Measurements from ENCODE around the gene TTBK2.
"Not testable (repeated sequence)": the region's sequence is repeated elsewhere in the genome, so short reads cannot be mapped to it uniquely, and the experiment has no call there.

TTBK2 gene

DNA sequence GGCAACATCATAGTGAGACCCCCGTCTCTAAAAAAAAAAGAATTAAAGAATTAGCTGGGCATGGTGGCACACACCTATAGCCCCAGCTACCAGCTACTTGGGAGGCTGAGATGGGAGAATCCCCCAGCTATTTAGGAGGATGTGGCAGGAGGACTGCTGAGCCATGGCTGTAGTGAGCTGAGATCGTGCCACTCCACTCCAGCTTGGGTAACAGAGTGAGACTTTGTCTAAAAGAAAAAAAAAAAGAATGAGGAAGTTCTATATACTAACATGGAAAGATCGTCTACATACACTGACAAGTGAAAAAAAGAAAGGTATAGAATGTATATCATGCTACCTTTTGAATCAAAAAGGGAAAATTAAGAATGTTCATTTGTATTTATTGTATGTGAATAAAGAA, 99.8 kb downstream of the TTBK2 start:
- DNase-seq: no peak

DNA sequence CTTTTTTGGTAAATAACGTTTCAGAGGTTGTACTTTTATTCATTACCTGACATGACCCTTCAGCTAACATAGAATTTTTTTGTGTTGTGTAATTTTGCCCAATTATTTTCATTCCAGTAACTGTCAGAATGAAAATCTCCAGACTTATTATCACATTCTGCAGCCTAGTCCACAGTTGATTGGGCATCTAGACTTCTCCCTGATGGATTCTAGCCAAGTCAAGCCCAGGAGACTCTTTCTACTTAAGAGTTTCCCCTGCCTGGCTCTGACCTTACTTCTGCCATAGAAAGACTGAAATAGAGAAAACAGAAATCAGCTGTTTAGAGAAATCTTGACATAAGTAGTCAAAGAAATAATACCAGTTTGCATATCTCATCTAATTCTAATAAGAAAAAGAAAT, 100.8 kb downstream of the TTBK2 start:
- DNase-seq: no peak

DNA sequence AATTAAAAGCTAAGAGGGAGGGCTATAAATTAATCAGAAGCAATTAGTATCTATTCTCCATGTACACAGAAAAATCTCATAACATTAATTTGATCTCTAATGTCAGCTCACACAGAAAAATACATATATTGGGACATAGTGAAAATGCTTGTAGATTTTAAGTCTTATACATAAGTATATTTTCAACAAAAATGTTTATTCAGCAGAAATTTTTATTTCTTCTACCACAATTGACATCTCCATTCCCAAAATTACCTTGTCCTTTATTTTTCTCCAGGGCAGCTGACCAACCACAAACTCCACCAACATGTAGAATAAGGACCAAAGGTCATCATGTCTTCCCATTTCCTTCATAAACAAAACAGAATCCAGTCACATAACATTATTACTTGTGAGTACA, 109.1 kb downstream of the TTBK2 start:
- DNase-seq: no peak

DNA sequence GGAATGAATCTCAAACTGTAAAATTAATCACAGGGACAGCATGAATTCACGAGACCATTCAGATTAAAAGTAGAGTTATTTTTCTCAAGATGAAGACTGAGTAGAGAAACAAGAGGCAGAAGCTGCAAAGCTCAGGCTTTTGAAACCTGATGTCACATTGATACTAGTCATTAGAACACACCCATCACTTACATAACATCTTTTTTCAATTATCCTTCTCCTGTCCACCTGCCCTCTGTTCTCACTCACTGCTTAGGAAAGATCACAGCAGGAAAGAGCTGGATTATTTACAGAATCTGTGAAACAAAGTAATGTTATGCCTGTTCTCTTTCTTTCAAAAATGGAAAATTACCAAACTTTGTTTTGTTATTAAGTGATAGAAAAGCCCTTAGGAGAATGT, 111.7 kb downstream of the TTBK2 start:
- no peak for DNase-seq

DNA sequence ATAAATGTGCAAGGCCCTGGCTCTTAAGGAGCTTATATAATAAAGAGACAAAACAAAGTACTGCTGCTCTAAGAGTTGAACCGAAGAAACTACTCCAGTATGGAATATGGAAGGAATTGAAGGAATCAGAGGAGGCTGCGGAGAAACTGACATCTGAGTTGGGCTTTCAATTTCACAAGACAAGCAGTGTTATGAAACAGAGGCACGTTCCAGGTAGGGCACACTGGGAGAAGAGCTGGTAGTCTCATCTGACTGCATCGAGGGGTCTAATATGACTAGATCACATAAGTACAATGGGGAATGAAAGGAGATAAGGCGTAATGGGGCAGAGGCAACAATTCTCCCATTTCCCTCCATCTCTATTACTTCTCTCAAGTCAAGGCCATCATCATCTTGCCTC, 115.3 kb downstream of the TTBK2 start:
- DNase-seq: no peak

DNA sequence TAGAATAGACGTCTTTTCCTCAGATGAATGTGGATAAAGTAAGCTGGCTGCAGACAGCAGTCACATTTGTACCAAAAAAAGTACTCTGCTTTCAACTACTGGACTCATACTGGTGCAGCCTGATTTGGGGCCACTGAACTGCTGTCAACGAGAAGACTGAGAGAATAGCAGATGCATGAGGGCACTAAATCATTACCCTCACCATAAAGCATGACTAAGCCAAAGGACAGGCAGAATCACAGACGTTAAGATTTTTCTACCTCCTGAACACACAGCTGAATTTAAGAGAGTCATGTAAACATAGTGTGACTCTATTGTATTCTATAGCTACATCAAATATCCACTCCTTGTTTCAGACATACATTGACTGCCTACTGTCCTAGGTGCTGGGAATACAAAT, 115.8 kb downstream of the TTBK2 start:
- DNase-seq: no peak

DNA sequence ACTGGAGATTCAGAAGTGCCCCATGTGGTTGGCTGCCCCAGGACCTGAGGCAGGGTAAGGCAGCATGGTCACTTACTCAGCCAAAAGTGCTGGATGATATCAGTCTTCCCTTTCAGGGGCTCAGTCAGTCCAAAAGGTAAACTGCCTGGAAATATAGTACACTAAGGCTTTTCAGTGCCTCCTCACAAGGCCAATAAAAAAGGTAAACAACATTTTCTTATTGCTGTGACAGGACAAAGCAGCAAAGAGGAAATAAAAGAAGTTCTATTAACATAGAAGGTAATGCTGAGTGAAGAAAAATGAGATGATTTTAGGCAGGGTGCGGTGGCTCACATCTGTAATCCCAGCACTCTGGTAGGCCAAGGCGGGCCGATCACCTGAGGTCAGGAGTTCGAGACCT, 117.1 kb downstream of the TTBK2 start:
- no peak for DNase-seq

DNA sequence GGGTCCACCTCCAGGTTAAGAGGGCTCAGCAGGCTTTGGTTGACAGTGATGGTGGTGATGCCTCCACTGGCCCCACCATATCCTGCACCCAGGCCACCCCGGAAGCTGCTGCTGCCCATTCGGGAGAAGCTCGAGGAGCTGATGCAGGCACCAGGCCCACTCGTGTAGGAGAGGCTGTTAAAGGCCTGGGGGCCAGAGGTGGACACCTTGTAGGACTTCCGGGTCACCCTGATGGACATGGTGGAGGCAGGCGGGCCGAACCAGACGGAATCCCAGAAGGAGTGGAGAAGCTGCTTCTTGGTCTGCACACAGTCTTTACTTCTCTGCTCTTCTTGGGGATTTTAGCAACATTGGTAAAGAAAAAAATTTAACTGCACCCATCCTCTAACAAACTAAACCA, 118.4 kb downstream of the TTBK2 start:
- DNase-seq: no peak

DNA sequence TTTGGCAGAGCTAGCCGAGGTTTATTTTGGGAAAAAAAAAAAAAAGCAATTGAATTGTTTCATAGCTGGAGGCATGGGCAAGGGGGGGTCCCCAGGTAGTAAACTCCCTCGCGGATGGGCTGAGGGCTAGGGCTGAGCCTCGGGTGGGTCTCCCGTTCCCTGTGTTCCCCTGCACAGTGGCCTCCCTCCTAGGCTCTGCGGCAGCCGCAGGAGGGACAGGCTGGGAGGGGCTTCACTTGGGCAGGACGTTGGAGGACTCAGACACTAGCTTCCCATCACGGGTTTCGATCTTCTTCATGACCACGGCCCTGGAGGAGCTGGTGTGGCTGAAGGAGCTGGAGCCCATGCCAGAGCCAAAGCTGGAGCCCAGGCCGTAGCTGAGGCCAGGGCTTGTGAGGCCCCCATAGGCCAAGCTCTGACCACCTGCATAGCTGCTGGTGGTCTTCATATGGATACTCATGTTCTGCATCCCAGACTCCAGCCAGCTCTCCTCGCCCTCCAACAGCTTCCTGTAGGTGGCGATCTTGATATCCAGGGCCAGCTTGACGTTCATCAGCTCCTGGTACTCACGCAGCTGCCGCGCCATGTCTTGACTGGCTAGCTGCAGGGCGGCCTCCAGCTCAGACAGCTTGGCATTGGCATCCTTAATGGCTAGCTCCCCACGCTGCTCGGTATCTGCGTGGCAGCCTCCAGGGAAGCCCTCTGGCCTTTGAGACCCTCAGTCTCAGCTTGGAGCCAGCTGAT, 119.7 kb downstream of the TTBK2 start:
- no peak for DNase-seq

DNA sequence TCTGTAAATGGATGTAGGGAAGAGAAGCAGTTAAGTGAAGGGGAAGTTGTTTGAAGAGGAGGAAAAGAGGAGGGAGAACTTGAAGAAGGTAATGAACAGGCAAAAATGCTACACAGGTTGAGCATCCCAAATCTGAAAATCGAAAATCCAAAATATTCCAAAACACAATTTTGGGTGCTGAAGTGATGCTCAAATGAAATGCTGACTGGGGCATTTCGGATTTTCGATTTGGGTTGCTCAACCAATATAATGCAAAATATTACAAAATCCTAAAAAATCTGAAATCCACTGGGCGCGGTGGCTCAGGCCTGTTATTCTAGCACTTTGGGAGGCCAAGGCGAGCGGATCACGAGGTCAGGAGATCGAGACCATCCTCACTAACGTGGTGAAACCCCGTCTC, 121.8 kb downstream of the TTBK2 start:
- no peak for DNase-seq

DNA sequence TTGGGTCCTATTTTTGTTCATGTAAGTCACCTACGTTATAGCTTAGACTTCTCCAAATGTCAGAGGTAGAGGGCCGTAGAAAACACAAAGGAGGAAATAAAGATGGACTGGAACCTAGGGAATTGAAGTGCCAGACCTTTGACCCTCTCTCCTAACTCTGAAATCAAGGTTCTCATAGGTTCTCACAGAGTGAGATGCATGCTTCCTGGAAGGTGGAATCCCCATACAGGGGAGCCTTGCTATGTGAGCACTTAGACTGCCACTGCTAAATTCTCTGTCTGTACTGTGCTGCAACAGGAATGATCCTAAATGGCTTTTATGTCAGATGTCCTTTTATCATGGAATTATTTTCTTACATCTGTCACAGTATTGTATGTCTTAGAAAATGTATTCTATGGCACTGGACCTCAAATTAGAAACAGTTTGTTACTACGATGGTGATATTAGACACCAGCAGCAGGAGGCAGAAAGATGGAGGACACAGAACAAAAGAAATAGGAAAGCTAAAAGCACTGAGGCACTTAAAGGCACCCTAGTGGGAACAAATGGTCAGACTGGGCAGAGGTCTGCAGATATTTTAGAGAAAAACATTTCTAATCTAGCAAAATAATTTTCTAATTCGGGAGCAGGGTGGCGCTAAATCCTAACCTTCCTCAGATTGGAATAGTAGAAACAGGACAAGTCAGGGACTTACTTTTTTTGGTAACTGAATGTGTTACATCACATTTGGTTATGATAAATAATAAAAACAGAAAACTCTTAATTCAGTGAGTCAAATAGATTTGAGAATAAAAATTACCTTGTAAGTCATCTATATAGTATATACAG, 123.4 kb downstream of the TTBK2 start:
- DNase-seq: no peak

DNA sequence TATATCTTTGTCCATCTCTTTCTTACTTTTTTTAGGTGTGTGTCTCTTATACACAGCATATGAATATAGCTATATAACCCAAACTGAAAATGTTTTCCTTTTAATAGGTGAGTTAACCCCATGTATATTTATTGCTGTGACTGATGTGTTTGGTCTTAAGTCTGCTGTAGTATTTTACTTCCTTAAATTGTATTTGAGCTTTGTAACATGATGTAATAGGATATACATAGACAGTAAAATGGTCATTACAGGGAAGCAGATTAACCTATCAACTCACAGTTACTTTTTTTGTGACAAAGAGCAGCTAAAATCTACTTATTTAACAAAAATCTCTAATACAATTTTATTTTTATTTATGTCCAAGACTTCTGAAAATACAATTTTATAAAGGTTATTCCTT, 131.9 kb downstream of the TTBK2 start:
- no peak for DNase-seq

DNA sequence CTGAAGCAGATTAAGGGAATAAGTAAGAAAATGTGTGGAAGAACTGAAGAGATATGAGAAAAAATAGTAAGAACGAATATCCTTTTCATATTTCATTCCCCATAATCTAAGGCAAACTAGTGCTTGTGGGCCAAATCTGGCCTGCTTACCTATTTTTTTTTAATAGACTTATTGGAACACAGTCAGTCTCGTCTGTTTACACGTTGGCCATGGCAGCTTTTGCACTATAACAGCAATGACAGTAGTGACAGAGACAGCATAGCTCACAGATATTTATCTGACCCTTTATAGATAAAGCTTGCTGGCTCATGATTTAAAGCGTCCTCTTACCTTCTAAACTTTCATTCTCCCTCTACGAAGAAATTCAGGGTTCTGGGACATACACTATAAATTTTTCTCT, 133.6 kb downstream of the TTBK2 start:
- no peak for DNase-seq

DNA sequence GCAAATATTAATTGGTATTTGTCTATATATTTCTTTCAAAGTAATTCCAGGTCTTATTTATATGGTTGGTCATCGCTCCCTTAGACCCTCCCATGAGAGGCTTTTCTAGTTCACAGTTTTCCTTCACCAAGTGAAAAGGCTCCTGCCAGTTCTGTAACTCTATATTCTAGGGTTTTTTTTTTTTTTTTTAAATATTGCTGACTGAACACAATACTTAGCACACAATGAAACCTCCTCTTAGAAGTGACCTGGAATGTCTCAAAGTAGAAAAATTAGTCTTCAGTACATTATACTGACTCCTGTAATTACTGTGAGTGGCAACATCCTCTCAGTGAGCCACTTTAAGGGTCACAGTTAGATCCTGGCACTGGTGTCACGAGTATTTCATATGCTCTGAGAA, 135.0 kb downstream of the TTBK2 start:
- DNase-seq: no peak

DNA sequence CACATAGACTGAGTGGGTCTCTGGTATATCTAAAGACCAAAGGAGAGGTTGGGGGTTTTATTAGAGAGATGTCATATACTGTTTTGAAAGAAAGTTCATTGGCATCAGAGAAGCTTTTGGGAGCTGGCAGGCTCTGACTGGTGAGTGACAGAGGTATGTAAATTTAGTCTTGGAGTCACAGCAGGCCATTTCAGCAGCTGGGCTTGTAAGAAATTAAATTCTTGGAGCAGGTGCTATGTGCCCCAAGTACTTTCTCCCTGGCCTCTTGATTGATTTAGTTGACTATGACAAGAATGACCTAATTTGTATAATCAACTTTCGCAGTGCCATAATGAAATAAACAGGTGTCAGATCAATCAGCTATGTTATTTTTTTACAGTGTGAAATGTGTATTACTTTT, 135.9 kb downstream of the TTBK2 start:
- no peak for DNase-seq

DNA sequence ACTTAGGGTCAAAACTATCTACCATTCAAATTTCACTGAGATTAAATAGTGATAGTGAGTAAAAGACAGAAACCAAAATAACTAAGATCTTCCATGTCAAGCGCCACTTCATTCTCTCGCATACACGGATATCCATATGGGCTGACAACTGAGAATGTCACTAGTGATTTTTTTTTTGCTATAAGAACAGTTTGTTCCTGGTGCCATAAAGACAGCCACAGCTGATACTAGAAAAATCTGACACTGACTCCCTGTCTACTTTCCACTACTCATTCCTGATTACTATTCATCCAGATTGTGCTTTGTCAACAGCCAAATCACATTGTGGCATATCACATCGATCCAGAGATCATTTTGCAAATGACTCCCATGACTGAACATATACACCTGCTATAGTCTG, 137.9 kb downstream of the TTBK2 start:
- DNase-seq: no peak

DNA sequence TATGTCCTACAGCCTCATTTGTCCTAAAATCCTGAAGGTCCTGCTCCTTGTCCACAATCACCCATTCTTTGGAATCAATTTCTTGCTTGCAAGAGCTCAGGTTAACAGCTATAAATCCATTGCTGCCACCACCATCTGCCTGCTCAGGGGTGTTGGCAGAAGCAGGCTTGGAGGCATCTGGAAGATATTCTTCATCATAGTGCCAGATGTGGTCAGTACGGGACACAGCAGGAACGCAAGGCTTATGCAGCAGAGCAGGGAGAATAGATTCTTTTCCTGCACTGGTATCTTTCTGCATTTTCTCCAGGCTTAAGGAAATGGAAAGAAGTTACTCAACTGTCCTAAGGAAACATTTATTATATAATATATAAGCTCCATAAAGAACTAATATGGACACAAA, 145.2 kb downstream of the TTBK2 start:
- DNase-seq: no peak

DNA sequence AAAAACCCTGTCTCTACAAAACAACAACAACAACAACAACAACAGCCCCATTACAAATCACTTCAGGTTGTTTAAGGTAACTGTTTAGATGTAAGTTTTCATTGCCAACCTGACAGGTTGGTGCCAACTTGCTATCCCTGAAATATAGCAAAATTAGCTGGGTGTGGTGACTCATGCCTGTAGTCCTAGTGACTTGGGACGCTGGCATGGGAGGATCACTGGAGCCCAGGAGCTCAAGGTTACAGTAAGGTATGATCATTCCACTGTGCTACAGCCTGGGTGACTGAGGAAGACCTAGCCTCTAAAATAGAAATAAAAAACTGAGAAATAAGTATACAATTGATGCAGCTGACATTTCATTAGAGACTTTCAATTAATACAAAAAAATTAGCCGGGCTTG, 147.7 kb downstream of the TTBK2 start:
- DNase-seq: no peak

DNA sequence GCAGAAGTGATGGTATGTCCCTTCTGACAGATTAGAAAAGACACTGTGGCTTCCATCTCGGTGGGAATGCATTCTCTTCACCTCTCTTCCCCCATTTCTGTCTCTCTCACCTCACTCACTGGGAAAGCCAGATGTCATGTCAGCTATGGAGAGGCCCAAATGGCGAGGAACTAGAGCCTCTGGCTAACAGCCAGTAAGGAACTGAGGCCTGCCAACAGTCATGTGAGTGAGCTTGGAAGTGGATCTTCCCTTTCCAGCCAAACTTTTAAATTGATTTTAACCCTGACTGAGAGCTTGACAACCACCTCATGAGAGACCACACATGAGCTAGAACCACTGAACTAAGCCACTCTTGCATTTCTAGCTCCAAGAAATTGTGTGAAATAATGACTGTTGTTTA, 148.4 kb downstream of the TTBK2 start:
- no peak for DNase-seq

DNA sequence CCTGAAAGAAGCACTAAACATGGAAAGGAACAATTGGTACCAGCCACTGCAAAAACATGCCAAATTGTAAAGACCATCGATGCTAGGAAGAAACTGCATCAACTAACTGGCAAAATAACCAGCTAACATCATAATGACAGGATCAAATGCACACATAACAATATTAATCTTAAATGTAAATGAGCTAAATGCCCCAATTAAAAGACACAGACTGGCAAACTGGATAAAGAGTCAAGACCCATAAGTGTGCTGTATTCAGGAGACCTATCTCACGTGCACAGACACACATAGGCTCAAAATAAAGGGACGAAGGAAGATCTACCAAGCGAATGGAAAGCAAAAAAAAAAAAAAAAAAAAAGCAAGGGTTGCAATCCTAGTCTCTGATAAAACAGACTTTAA, 154.5 kb downstream of the TTBK2 start:
- DNase-seq: not testable (repeated sequence)

DNA sequence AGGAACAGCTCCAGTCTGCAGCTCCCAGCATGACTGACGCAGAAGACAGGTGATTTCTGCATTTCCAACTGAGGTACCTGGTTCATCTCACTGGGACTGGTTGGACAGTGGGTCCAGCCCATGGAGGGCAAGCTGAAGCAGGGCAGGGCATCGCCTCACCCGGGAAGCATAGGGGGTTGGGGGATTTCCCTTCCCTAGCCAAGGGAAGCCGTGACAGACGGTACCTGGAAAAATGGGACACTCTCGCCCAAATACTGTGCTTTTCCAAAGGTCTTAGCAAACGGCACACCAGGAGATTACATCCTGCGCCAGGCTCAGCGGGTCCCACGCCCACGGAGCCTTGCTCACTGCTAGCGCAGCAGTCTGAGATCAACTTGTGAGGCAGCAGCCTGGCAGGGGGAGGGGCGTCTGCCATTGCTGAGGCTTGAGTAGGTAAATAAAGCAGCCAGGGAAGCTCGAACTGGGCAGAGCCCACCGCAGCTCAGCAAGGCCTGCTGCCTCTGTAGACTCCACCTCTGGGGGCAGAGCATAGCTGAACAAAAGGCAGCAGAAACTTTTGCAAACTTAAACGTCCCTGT, 156.3 kb downstream of the TTBK2 start:
- DNase-seq: not testable (repeated sequence)

DNA sequence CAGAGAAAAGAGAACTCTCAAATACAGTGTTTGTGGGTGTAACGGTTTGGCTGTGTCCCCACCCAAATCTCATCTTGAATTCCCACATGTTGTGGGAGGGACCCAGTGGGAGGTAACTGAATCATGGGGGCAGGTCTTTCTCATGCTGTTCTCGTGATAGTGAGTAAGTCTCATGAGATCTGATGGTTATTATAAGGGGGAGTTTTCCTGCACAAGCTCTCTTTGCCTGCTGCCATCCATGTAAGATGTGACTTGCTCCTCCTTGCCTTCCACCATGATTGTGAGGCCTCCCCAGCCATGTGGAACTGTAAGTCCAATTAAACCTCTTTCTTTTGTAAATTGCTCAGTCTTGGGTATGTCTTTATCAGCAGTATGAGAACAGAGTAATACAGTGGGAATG, 158.8 kb downstream of the TTBK2 start:
- not testable (repeated sequence) for DNase-seq

DNA sequence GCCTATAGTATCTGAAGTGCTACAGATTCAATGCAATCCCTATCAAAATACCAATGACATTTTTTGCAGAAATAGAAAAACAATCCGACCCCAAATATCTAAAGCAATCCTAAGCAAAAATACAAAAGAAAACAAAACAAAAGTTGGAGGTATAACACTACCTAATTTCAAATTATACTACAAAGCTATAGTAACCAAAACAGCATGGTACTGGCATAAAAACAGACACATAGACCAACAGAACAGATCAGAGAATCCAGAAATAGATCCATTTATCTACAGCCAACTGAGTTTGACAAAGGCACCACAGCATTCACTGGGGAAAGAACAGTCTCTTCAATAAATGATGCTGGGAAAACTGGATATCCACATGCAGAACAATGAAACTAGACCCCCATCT, 159.8 kb downstream of the TTBK2 start:
- no peak for DNase-seq

DNA sequence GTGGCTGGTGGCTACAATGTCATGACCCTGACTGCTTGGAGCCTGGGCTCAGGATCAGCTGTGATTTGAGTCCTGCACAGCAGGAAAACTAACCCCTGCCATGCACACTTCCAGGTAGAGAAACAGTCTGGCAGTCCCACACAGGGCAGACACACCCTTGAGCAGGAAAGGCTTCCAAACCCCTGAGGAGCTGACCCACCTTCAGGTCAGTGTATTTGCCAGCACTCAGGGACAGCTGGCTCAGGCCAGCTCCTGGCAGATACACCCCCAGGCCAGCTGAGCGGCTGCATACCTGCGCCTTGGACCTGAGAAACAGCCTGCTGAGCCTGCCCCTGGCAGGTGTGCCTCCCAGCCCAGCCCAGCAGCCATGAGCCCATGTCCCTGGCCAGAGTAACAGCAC, 161.5 kb downstream of the TTBK2 start:
- DNase-seq: no peak
